GM19328 (cell line): ENCODE results near the gene ATP11B.

Experiments used
- ATAC-seq: cut with Tn5 transposase; IDR thresholded peaks from one replicate; pipeline ENCODE4 v1.9.1; 2021; ENCODE audit warnings: mild to moderate bottlenecking, moderate library complexity; ENCODE audit not compliant: unreplicated experiment

The ATP11B gene

DNA sequence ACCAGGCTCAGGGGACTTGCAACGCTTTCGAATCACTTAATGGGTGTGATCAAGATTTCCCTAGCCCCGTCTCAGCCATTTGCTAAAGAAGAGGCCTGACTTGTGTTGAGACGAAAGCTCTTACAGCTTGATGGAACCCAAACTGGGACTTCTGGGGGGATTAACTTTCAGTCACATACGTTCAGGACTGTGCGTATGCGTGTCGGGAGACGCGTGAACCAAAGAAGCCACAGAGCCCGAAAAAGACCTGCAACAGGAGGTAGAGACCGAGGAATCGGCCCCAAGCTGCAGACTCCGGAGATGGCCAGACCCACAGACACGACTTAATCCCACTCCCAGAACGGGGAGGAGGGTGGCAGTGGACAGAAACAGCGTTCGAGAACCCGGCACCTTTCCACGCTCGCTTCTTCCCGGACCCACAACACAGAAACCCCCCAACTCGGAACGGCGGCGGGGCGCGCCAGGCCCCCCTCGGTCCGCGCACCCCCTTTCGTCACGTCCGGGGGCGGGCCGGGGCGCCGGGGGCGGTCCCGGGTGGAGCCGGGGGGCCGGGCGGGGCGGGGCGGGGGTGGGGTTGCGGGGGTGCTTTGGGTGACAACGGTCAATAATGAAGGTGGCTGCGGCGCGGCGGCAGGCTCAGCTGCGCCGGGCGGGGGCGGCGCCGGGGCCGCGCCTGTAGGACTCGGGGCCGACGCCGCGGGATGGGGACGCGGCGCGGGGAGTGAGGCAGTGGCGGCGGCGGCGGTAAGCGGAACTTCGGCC, at the start of gene ATP11B:
Gene ATP11B (plus strand): TSS at position 604 of the 762 bp plus-strand sequence. CDS start 256 bp downstream, outside the sequence.
- ATAC-seq, result peak; percentile 67

DNA sequence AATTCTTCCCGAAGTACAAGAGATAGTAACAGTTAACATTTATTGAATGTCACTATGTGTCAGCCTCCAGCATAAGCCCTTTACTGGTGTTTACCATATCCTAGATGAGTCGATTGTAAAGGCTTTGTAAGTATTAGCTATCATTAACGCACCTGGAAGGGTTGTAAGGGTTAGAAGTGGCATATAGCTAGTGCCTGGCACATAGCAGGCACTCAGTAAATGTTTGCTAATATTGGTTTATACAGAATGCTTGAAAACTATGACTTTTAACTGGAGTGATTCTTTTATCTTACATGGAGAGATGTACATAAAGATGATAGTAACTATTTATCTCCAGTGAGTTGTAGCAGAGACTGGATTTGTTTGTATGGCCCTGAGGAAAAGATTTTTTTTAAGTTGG, 46.3 kb upstream of the ATP11B start:
- no peak for ATAC-seq

DNA sequence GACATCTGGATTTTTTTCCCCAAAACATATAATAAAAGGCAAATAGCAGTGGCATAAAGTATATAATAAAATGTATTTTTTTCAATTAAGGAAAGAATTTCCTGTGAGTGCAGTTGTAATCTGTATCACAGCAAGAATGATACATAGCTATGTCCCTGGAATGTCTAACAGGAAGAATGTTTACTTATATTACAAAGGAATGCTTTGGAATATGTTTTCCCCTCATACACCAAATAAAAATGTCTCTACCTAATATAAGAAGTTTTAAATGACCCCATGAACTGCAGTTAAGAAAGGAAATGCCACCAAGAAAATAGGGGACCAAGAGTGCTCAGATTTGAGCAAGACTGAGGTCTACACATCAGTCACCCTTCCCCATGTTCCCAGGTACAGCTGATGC, 38.0 kb upstream of the ATP11B start:
- no peak for ATAC-seq

DNA sequence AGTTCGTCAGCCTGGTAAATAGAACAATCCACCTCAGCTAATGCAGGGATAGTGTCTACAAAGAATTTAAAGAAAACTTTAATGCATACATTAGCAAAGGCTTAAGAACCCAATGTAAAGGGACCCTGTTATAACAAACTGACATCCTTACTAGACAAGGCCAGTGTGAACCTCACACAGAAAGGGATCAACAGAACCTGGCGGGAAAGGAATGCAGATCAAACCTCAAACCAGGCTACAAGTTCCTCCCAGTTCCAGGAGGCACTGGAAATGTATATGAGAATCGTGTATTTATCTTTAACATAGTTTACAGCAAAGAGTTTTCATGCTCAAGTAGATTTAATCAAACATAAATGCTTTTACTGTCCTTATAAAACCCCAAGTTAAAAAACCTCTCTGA, 37.6 kb upstream of the ATP11B start:
- no peak for ATAC-seq

DNA sequence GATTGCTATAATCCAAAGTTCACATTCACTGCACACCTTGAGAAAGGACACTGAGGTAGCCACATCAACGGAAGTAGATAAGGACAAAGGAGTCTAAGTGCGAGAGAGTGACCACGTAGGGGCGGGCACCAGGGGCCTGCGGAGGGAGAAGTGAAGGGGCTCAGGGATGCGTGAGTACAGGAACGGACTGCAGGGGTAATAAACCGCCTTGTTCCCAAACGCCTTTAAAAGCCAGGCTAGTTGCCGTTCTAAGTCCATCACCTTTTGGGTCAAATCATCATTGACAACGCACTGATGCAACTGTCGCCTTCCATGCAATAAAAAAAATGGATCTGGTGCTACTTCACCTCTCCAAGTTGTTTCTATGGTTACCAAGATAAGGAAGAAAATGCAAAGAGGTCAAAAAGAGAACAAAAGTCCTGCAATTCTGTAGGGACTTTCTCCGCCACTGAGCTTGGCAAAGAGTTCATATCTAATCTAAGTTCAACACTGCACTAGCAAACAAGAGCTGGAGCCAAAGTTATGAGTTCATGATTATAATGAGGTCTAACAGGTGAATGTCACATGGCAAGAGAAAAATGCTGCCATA, 32.6 kb upstream of the ATP11B start:
- ATAC-seq, result no peak

DNA sequence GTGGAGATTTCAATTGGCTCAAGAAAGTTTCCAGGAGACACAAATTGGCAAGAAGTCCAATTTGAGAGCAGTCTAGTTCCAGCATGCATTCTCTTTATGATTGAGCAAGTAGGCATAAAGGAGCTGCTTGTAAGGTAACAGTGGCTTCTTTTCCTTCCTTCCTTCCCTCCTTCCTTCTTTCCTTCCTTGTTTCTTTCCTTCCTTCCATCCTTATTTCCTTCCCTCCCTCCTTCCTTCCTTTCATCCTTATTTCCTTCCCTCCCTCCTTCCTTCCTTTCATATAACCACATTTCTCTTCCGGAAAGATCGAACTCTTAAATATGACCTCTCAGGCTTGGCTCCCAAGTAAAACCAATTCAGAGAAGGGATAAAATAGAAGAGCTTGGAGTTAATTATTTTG, 29.4 kb upstream of the ATP11B start:
- no peak for ATAC-seq

DNA sequence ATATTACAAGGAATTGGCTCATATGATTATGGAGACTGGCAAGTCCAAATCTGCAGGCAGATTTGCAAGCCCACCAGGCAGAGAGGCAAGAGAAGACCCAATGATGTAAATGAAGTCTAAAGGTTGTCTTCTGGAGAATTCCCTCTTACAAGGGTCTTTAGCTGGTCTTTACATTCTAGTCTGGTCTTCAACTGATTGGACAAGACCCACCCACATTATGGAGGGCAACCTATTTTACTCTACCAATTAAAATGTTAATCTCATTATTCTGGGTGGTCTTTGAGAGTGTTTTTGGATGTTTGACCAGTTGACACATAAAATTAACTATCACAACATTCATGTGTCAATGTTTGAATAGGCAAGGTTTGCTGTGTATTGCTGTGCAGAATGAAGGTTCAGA, 28.0 kb upstream of the ATP11B start:
- ATAC-seq, result no peak

DNA sequence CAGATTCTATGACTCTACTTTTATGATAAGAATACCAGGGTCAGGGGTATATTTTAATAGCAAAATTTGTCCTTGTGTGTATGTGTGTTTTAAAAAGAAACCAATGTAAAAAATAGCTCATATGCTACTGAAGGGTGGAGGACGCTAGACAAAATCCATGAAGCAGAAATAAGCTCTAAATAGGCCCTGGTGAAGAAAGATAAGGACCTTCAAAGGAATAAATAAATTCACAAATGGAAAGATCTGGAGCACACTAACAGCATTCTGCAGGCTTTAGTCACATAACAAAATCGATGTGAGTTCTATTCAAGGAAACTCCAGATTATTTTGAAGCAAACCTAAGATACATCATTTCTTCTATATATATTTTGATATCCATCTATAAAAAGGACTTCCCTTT, 27.2 kb upstream of the ATP11B start:
- no peak for ATAC-seq

DNA sequence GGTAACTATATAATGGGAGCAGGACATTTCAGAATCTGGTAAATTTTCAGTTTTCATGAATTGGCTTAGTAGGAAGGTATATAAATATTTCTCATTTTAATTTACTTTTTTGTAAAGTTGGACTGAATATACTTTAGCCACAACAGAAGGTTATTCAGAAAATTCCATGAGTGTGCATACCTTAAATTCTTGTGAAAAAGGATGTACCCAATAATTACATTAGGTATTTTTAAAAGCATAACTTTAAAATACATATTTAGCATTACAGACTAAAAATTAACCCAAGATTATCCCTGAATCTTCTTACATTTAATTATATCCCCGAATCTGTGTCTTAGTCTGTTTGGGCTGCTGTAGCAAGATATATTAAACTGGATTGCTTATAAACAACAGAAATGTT, 24.9 kb upstream of the ATP11B start:
- ATAC-seq, result no peak

DNA sequence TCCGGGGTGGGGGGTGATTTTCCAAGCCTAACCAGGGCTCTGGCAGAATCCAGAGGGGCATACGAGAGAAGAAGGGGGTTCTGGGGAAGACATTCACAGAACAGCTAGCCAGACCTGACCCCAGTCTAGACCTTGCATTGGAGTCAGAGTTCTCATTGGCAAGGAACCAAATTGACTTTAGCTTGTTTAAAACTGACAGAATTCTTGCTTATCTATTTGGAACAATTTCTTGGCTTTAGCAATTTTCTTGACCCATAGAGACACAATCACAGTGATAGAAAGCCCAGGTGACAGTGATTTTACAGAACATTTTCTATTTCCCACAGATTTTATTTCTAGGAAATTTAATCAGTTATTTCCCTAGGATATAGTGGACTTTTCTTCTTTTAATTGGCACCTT, 23.6 kb upstream of the ATP11B start:
- ATAC-seq, result no peak

DNA sequence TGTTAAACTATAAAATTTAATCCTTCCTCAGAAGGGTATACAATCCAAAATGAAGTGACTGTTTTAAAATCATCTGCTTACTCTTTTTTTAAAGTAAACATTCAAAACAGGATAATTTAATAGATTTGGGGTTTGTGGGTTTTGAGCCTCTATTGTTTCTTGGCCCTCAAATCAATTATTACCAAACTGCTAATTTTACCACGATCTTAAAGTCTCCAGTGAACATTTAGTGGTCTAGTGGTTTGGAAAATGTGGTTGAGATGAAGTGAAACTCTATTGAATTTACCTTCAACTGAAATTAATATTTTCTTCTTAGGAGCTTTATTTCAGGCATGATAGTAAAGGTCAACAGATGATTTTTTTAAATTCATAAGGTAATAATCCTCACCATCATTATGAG, 11.2 kb upstream of the ATP11B start:
- ATAC-seq, result no peak

DNA sequence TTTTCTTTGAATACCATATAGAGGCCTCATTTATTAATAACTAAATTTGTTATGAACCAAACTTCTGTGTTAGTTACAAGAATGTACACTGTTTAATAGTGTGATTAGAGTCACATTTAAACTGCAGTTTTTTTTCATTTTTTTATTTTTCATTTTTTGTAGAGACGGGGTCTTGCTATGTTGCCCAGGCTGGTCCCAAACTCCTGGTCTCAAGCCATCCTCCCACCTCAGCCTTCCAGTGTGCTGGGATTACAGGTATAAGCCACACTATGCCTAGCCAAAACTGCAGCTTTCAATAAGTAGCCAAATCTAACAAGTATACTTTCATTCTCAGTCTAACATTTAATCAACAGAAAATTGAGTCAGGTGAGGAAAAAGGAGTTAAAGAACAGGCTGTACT, 10.2 kb upstream of the ATP11B start:
- ATAC-seq, result no peak

DNA sequence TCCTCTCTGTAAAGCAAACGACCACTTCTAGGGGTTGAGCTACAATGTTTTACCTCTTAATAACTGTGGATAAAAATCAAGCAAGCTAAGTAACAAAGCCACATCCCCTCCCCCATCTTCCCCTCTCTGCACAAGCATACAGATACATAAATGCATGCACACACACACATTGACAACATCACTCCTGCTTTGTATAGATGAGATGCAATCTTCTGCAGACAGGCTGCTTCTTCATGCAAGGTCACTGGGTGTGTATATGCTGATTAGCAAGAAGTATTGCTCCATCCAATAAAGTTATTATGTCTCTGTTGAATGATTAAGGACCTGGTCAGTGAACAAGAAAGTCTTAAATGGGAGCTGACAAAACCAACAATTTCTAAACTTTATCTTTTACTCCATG, 8.8 kb upstream of the ATP11B start:
- ATAC-seq, result no peak

DNA sequence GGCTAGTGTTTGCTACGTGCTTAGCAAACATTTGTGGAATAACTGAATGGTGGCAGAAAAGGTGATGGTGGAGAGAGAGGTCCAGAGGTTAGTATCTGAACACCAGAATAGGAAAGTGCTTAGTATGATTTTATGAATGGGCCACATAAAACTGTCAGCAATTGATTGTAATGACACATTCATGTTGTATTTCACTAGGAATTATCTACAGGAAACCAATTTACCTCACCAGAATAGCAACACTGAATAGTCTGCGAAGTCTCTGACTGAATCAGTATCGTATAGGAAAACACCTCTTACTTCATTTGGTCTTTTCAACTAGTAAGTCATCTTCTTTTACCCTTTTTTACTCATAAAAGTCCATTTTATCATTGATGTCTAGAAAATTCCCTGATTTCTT, 8.2 kb upstream of the ATP11B start:
- ATAC-seq, result no peak

DNA sequence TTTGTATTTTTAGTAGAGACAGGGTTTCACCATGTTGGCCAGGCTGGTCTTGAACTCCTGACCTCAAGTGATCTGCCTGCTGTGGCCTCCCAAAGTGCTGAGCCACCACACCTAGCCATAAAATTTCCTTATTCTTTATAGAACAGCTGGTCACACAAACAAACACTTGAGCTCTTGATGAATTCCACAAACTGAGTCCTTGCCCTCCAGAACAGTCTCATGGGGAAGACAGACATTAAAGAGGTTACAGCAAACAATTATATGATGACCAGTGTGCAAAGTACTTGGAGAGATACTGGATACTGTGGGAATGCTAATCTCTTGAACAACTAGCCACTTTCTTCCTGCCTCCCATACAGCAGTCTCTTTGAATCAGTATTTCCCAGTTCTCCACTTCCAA, 7.5 kb upstream of the ATP11B start:
- ATAC-seq, result no peak

DNA sequence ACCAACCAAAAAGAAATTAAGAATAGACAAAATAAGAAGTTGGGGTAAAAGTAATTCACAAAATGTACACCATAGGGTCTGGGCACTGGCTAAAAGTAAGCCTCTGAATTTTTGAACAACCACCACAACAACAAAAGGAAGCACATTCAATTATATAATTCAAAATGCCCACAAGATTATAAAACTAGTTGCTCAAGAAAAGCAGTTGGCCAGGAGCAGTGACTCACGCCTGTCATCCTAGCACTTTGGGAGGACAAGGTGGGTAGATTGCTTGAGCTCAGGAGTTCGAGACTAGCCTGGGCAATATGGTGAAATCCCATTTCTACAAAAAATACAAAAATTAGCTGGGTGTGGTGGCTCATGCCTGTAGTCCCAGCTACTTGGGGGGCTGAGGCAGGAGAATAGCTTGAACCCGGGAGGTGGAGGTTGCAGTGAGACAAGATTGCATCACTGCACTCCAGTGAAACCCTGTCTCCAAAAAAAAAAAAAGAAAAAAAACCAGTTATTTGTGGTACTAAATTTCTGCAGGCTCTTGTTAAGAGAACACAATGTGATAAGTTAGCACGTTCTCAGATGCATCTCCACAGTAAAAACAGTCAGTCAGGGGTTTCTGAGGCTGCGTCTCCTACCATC, 6.6 kb upstream of the ATP11B start:
- no peak for ATAC-seq

DNA sequence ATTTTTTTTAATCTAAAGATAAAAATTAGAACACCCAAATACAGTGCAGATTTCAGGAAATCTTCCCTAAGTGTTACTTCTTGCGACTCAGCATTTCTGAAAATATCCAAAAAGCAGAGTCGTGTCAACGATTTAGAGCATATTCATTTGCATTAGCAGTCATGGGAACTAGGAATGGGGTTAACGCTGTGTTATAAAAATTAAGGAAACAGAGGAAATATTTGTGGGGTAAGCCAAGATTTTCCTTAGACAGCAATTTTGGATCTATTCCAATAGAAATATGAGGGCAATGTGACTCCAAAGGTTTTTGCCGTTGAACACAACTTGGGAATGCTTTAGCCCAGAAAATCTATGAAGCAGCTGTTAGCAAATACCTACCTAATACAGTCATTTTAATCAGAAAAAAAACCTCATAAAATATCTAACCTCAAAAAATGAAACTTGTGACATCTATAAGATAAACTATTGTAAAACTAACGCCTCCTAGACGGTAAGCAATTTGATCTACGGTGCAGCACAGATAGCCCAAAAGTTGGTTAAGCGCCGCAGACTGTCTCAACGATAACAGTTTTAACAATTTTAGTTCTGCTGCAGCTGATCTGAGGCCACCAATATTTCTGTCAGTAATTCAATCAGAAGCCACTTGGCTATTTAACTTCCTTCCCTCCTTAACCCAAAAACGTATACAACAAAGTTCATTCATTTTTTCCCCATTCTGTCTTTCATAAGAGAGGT, 5.8 kb upstream of the ATP11B start:
- no peak for ATAC-seq

DNA sequence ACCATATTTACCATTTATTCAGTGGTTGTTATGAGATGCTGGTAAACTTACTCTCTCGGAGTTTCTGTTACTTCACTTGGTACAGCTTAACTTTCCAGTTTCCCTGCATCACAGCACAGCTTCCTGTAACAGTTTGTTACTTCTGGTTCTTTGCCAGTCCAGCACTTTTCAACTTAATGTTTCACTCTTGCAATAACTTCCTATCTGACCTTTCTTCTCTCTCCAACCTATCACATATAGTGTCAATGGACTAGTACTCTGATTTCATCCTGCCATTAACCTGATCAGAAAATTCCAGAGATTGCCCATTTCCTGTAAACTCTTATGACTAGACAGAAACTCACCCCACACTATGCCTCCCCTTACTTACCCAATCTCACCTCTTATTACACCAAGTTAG, 3.9 kb upstream of the ATP11B start:
- ATAC-seq, result no peak

DNA sequence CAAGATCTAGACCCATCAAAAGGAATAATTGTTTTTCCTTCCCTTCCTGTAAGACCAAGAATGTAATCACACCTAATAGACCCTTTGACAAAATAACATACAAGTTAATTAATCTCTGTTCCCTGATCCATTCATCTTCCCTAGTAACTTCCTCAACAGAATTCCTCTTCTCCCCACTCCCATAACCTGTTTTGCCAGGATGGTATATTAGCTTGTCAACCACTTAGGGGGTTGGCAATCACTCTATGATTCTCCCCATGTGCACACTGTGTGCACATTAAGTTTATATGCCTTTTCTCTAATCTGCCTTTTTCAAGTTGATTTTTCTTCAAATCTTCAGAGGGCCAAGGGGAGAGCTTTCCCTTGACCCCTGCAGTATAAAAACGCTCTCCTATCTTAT, 2.7 kb upstream of the ATP11B start:
- no peak for ATAC-seq

DNA sequence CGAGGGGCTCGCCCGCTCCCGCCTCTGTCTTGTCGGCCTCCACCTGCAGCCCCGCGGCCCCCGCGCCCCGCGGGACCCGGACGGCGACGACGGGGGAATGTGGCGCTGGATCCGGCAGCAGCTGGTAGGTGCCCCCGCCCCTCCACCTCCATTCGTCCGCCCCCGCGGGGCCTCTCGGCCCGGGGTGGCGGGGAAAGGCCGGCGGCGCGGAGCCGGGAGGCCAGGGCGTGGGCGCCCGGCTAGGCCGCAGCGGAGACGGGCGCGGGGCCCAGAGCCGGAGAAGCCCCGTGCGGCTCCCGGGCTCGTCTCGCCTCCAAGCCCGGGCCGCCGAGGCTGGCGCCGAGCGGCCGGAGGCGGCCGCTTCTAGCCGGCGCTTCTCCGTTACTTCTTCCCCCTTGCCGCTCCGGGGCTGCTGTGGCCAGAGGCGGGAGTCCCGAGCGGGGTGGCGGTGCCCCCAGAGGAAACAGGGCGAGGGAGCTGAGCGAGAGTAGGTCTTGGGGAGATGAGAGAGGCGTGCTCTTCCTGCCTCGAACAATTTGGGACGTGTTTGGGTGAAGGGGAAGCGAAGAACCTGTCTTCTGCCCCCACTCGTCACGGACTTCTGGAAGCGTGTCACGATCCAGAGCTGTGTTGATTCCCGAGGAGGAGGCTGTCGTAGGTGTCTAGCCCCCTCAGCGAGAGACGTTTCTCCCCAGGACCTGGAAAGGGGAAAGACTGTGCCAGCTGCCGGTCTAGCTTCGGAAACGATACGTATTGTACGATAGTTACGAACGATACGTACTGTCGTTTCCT, 555 bp downstream of the ATP11B start:
- ATAC-seq, result peak; percentile 42
